Astrocyte (in vitro differentiated cells and primary cell): ENCODE data around the gene MCL1. TPM values are rescaled to one million over a fixed set of nuclear protein-coding genes. Genes with fewer than 3 reads are reported as not detected.
"Not testable (repeated sequence)": the region's sequence is repeated elsewhere in the genome, so short reads cannot be mapped to it uniquely, and the experiment has no call there.

Source experiments
- DNase-seq: peaks from one replicate; pipeline ENCODE4 v3.0.0-alpha.2; 2010; ENCODE audit warnings: low read depth
- FAIRE-seq: peaks from 2 replicates; lab custom pipeline; 2011; peaks lifted over from hg19 to GRCh38; lab: Jason Lieb, UNC
- H2AFZ ChIP-seq: 2 replicates; pipeline ENCODE4 v1.6.0; 2012; ENCODE audit warnings: low read depth, low read length, inconsistent platforms
- H3K27ac ChIP-seq: 2 replicates; pipeline ENCODE4 v1.5.1; 2011; ENCODE audit warnings: low read depth, low read length, inconsistent platforms
- H3K27me3 ChIP-seq: 2 replicates; pipeline ENCODE4 v1.6.0; 2011; ENCODE audit warnings: low read length, inconsistent platforms; ENCODE audit not compliant: insufficient read depth
- H3K36me3 ChIP-seq: 2 replicates; pipeline ENCODE4 v1.5.1; 2011; ENCODE audit warnings: low read length, inconsistent platforms; ENCODE audit not compliant: insufficient read depth
- H3K4me1 ChIP-seq: 2 replicates; pipeline ENCODE4 v1.5.1; 2011; ENCODE audit warnings: low read length, inconsistent platforms; ENCODE audit not compliant: insufficient read depth
- H3K4me2 ChIP-seq: 2 replicates; pipeline ENCODE4 v1.6.0; 2012; ENCODE audit warnings: low read length, inconsistent platforms
- H3K4me3 ChIP-seq: 2 replicates; pipeline ENCODE4 v1.5.1; 2011; ENCODE audit warnings: low read depth, mild to moderate bottlenecking, low read length, inconsistent platforms; ENCODE audit not compliant: insufficient read depth
- H3K79me2 ChIP-seq: 2 replicates; pipeline ENCODE4 v1.6.0; 2012; ENCODE audit warnings: mild to moderate bottlenecking, low read length, inconsistent platforms; ENCODE audit not compliant: insufficient read depth
- H3K9ac ChIP-seq: 2 replicates; pipeline ENCODE4 v1.6.0; 2012; ENCODE audit warnings: mild to moderate bottlenecking, low read length, inconsistent platforms
- H3K9me3 ChIP-seq: 2 replicates; pipeline ENCODE4 v1.5.1; 2012; ENCODE audit warnings: low read depth, mild to moderate bottlenecking, low read length, inconsistent platforms; ENCODE audit not compliant: insufficient read depth
- H4K20me1 ChIP-seq: 2 replicates; pipeline ENCODE4 v1.6.0; 2012; ENCODE audit warnings: low read length, inconsistent platforms; ENCODE audit not compliant: insufficient read depth
- H3K27ac Mint-ChIP-seq: one replicate; pipeline ENCODE4 v1.8.0; 2021; ENCODE audit warnings: mild to moderate bottlenecking, mixed read lengths; ENCODE audit not compliant: unreplicated experiment
- H3K27me3 Mint-ChIP-seq: one replicate; pipeline ENCODE4 v1.8.0; 2021; ENCODE audit warnings: low read depth, mixed read lengths; ENCODE audit not compliant: unreplicated experiment
- H3K36me3 Mint-ChIP-seq: one replicate; pipeline ENCODE4 v1.8.0; 2021; ENCODE audit warnings: low read depth, mixed read lengths; ENCODE audit not compliant: unreplicated experiment
- H3K4me1 Mint-ChIP-seq: one replicate; pipeline ENCODE4 v1.8.0; 2021; ENCODE audit warnings: low read depth, mixed read lengths; ENCODE audit not compliant: unreplicated experiment
- H3K4me3 Mint-ChIP-seq: one replicate; pipeline ENCODE4 v1.8.0; 2021; ENCODE audit warnings: mild to moderate bottlenecking, moderate library complexity, mixed read lengths; ENCODE audit not compliant: unreplicated experiment
- H3K9me3 Mint-ChIP-seq: one replicate; pipeline ENCODE4 v1.8.0; 2021; ENCODE audit warnings: mild to moderate bottlenecking, mixed read lengths; ENCODE audit not compliant: unreplicated experiment
- EZH2 ChIP-seq: IDR thresholded peaks from 2 replicates; pipeline ENCODE4 v1.6.1; 2012; ENCODE audit warnings: mild to moderate bottlenecking, low read length, inconsistent platforms; ENCODE audit not compliant: insufficient read depth
- total RNA-seq: library from RNA; stranded (reverse); gene quantifications from 2 replicates; pipeline ENCODE4 v1.2.1, GENCODE V29; 2021
- TF ChIP-seq, protein P1 (sequence below): IDR thresholded peaks from 2 replicates; pipeline ENCODE4 v1.5.1; 2011; ENCODE audit warnings: low read depth, mild to moderate bottlenecking, inconsistent platforms, low read length, moderate library complexity; ENCODE audit not compliant: insufficient read depth

Gene MCL1
- total RNA-seq, 1 donor from 2014 or later = 210 TPM

GRCh38 chr1:150581437-150581836, 2.0 kb upstream of the MCL1 start:
- H3K27ac Mint-ChIP-seq, H3K4me1 ChIP-seq, H3K9me3 Mint-ChIP-seq, H2AFZ ChIP-seq, H3K9ac ChIP-seq, H3K4me1 Mint-ChIP-seq, H3K4me2 ChIP-seq, H3K4me3 ChIP-seq, H3K27ac ChIP-seq, H3K27me3 ChIP-seq, DNase-seq, H3K27me3 Mint-ChIP-seq, FAIRE-seq, H3K9me3 ChIP-seq, H3K4me3 Mint-ChIP-seq: not testable (repeated sequence)
- H3K79me2 ChIP-seq = peaks cover 41% of the 10 kb centered on the region
- H3K36me3 Mint-ChIP-seq = peaks cover 22% of the 10 kb centered on the region
- H3K36me3 ChIP-seq = peaks cover 20% of the 10 kb centered on the region
- H4K20me1 ChIP-seq = peaks cover 26% of the 10 kb centered on the region

DNA sequence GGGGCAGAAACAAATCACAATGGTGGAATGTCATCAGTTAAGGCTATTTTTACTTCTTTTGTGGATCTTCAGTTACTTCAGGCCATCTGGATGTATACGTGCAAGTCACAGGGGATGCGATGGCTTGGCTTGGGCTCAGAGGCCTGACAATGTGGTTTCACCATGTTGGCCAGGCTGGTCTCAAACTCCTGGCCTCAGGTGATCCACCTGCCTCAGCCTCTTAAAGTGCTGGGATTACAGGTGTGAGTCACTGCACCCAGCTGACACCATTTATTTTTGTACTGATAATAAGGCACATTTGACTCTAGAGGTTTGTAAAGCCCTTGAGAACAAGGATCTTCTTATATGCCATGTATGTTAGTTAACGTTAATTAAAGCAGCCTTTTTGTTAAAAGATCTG, 1.6 kb upstream of the MCL1 start:
- H4K20me1 ChIP-seq = peaks cover 31% of the 10 kb centered on the region
- peaks cover 46% of the 10 kb centered on the region for H3K79me2 ChIP-seq
- Mint-ChIP-seq H3K4me3 (peak overlapping the region; percentile 81), H3K27ac (peak overlapping the region; percentile 98), H3K36me3 (peaks cover 26% of the 10 kb centered on the region)
- H3K36me3 ChIP-seq = peaks cover 24% of the 10 kb centered on the region
- not testable (repeated sequence) for H3K4me2 ChIP-seq, H3K4me1 Mint-ChIP-seq, H3K4me3 ChIP-seq, H2AFZ ChIP-seq, H3K4me1 ChIP-seq, FAIRE-seq, H3K27me3 Mint-ChIP-seq, DNase-seq, H3K9me3 ChIP-seq, H3K9me3 Mint-ChIP-seq, H3K9ac ChIP-seq, H3K27ac ChIP-seq, H3K27me3 ChIP-seq

- peak overlapping the region; percentile 61 for H3K4me3 ChIP-seq
- peaks cover 54% of the 10 kb centered on the region for H3K79me2 ChIP-seq
- Mint-ChIP-seq H3K9me3 (no peaks in the 10 kb centered on the region), H3K36me3 (peaks cover 34% of the 10 kb centered on the region), H3K4me3 (peak overlapping the region; percentile 81), H3K27me3 (no peaks in the 10 kb centered on the region), H3K27ac (peak overlapping the region; percentile 98), H3K4me1 (peaks cover 2% of the 10 kb centered on the region)
- peak overlapping the region; percentile 83 for H3K27ac ChIP-seq
- peaks cover 40% of the 10 kb centered on the region for H4K20me1 ChIP-seq
- FAIRE-seq (no peak), DNase-seq (no peak)
- H3K36me3 ChIP-seq = peaks cover 33% of the 10 kb centered on the region
- peak overlapping the region; percentile 83 for H3K4me2 ChIP-seq
- peaks cover 17% of the 10 kb centered on the region for H3K4me1 ChIP-seq
- peak overlapping the region; percentile 87 for H3K9ac ChIP-seq
- peak overlapping the region; percentile 48 for H2AFZ ChIP-seq
- no peaks in the 10 kb centered on the region for H3K27me3 ChIP-seq
- no peak for TF ChIP-seq EZH2
- TF ChIP-seq, protein P1, sequence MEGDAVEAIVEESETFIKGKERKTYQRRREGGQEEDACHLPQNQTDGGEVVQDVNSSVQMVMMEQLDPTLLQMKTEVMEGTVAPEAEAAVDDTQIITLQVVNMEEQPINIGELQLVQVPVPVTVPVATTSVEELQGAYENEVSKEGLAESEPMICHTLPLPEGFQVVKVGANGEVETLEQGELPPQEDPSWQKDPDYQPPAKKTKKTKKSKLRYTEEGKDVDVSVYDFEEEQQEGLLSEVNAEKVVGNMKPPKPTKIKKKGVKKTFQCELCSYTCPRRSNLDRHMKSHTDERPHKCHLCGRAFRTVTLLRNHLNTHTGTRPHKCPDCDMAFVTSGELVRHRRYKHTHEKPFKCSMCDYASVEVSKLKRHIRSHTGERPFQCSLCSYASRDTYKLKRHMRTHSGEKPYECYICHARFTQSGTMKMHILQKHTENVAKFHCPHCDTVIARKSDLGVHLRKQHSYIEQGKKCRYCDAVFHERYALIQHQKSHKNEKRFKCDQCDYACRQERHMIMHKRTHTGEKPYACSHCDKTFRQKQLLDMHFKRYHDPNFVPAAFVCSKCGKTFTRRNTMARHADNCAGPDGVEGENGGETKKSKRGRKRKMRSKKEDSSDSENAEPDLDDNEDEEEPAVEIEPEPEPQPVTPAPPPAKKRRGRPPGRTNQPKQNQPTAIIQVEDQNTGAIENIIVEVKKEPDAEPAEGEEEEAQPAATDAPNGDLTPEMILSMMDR = no peak
- H3K9me3 ChIP-seq = no peaks in the 10 kb centered on the region
Observed at GRCh38 chr1:150579945-150580642, 684 bp upstream of the MCL1 start.
